DMS79 treated with DMSO at 0.1 percent for 48 hours (cell line): Measurements from ENCODE around the gene TWF2.

Experiments used
- DNase-seq: peaks from one replicate; lab custom pipeline; 2025; lab: John Stamatoyannopoulos, UW

TWF2 gene

GRCh38 chr3:52182196-52182595 lies 56.8 kb downstream of the TWF2 start:
- DNase-seq: no peak

DNA sequence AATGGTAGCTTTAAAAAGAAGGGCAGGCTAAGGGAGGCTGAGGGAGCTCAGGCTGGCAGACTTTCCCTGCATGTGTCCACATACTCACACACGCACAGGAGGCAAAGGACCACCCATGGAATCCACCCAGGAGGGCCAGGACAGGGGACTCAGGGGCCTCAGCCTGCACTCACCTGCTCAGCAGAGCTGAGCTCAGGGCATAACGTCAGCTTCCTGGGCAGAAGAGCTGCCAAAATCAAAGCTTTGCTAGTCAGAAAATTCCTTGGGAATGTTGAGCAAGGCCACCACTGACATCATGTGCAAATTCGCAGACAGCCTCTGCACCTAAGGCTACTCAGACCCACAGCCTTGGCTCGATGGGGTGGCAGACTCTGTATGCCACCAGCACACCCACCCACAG lies 57.4 kb downstream of the TWF2 start:
- DNase-seq: no peak
